Muscle of arm (tissue), 12 donors: ENCODE measurements around the gene ARID1B. TPM values are rescaled to one million over a fixed set of nuclear protein-coding genes. Genes with fewer than 3 reads are reported as not detected.
A peak's percentile ranks its signal among the peaks of the same experiment; 100 is the strongest.
"Not testable (repeated sequence)": the region's sequence is repeated elsewhere in the genome, so short reads cannot be mapped to it uniquely, and the experiment has no call there.

Source experiments
- DNase-seq: peaks from one replicate; pipeline ENCODE4 v3.0.0-alpha.2; 2013
- polyA plus RNA-seq, 12 donors: library from polyadenylated mRNA; unstranded; fragments of 120-200 nt; gene quantifications; one replicate each; pipeline ENCODE4 v1.2.1, GENCODE V29; 2013; ENCODE audit not compliant: insufficient read length in 12 of 12

The ARID1B gene
- polyA plus RNA-seq, 12 donors: 54.3 to 377 (median 68.6) TPM

DNA sequence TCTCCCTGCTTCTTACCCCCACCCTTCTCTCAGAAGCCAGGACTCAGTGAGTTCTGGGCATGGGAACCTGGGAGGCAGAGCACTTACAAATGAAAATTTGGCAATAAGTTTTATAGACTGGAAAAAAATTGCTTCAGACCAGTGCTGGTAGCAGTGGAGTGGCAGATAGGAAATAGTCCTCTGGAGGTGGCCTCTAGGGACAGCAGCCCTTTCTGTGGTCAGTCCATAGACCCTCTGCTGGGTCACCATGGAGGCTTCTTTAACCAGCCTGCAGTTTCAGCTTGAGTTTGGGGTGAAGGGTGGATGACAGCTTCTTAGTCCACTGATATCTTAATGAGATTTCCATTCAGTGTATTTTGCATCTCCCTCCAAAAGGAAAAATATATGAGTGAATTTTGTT is 179.1 kb downstream of the ARID1B start:
- DNase-seq: no peak

DNA sequence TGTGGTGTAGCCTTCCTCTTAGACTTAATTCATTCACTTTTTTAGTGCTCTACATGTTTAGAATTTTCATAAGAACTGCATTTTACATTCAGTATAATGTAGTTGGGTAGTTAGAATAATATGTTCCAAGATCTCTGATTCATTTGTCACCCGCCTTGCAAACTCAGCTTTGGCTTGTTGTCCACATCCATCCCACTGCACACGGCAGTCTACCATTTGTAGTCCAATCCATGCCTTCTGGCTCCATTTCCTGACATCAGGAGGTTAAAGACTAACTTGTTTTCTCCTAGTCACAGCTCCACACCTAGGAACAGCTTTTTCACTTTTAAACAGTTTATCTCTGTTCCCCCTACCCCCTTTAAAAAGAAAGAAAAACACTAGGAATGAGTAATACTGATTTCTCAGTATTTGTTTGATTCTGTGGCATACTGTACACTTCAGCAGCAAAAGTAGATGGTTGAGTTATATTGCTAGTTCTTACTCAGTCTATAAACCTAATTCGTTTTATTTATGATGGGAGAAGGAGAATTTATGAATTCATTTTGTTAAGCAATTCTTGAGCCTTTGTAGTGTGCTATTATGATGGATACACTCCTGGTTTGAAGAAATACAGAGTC is 180.9 kb downstream of the ARID1B start:
- DNase-seq: no peak

DNA sequence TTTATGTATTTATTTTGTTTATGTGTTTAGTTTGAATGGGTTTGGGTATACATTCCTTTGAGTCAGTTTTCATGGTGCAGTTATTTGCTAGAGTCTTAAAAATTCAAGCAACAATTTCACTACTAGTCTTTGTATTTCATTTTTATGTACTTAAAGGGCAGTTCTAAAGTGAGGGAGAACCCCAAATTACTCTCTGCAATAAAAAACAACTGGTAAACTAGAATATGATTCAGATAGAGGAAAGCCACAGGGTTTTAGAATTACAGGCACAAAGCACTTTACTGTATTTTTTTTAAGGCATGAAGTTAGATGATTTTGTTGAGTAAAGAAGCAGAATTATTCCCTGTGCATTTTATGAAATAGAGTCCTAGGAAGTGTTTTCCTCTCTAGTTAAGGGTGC is 183.3 kb downstream of the ARID1B start:
- no peak for DNase-seq

DNA sequence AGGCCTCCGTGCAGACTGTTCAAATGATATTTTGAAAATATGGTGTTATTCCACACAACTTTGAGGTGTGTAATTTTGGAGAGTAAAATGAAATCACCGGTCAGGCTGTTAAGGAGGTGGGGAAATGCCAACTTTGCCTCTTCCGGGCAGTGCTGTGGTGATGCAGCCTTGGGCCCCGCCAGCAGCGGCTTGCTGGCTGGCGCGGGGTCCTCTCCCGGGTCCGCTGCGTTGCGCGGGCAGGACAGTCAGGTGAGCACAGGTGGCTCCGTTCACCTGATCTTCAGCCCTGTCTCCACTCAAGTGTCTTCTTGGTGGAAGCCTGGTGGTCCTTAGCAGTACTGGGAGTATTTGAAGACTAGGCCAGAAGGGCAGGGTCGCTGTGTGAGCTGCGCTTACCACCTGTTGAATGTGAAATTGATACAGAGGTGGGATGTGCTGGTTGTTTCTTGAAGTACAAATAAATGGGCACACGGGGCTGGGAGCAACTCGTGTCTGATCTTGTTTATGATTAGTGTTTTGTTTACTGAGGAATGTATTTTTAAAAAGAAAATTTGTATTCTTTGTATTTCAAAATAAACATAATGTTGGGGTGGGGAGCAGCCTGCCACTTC is 184.2 kb downstream of the ARID1B start:
- no peak for DNase-seq

DNA sequence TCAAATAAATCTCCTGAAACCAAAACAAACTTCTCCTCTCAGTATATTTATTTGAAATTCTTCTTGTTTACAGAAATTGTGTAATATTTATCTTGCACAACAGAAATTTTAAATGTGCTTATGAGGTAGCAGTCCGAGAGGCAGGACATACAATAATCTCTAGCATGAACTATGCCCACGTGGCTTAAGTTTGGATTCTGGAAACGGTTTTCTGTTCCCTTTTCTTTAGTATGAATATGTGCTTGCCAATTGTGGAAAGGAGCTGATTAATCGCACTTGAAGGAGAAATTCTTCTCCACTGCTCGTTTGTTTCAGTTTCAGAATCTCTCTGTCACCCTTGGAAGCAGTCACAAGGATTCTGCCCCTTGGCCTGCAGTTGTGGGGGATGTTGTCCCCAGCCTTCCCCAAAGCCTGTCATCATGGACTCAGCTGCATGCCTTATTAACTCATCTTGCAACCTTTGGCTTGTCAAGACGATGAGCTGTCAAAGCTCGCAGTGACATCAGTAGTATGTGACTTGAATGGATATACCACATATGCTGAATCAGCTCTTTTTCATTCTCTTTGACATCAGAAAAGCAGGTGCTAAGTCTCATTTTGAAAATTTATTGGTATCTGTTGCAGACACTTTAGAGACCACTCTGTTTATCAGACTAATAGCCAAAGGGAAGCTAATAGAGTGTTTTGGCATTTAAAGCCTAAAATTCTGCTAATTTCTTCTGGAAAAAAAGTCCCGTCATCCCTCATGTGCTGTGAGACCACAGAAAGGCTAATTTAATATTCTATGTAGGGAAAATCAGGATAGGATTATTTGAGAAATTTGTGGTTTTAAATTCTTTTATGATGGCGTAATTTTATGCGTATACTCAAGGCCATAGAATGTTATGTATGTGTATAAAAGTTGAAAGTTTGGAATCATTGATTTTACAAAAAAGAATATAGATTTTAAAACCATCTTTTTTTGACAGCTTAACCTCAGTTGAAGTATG is 186.8 kb downstream of the ARID1B start:
- DNase-seq: no peak

DNA sequence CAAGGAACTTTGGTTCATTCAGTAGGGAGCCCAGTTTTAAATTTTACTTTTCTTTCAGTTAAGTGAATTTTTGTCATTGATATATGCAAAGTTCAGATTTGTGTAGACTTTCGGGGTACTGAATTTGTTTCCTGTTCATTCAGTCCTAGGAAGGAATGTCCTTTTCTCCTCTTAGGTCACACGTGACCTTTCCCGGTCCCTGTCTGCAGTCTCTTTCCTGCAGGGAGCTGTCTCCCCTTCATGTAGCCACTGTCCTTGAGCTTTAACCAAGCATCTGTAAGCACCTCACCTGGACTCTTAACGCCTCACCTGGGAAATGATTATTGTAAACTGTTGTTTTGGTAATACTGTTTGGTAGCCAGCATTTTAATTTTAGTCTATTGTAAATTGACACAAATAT is 190.7 kb downstream of the ARID1B start:
- DNase-seq: no peak

DNA sequence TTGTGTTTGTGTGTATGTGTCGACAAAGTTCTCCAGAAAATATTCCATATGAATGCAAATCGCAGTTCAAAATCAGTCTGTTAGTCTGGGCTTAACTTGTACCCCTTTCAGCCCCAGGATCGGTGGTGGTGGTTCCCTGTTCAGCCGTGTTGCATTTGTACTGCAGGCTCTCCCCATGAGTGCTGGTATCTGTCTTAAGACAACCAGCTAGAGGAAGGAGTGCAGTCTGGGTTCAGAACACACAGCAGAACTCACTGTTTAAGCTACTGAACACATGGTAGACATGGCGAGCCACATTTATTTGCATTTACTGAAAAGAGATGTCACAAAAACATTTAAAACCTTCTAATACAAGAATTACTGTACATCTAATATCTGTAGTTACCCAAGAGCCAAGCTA is 192.1 kb downstream of the ARID1B start:
- no peak for DNase-seq

DNA sequence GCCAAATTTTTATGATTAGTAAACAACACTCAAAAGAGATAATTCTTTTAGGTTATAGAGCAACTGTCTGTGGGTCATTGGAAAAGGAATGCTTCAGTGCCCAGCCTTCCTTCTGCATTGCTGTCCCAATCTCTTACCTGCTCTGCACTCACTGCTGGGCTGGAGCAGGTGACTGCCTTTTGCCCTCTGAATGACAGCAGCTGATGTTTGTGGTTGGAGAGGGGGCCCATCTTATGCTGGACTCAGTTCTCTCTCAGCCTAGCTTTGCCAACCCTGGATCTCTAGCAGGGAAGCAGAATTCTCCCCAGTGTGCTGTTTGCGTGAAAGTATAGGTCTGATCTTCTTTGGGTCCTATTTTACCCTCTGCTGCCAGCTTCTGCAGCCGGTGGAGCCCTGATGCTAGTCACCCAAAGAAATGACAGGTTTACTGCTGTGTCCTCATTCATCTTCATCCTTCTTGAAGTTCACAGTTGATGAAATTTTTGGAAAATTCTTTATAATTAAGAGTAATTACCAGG is 193.5 kb downstream of the ARID1B start:
- no peak for DNase-seq

DNA sequence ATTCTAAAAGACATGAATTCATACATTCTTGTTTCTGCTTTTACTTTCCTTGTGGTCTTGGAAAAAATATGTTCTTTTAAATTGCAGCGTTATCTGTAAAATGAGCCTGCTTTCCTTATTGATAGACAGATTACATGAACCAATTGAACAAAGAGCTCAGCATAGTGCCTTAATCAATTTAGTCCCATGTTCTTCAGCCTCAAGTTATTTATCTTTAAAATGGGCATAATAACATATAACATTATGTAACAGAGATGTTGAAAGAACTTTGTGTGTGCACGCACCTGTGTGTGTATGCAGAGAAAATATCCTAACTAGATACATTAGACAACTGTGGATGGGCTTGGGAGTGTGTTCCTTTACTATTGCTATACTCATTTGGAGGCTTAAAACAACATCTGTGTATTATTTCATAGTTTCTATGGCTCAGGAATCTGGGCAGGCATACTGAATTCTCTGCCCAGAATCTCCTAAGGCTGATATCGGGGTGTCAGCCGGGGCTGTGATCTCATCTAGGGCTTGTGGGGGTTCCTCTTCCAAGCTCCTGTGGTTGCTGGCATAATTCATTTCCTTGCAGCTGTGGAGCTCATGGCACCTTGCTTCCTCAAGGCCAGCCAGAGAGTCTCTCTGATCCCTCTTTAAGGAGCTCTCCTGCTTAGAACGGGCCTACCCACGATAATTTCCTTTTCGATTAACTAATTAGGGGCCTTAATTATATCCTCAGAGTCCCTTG is 194.1 kb downstream of the ARID1B start:
- no peak for DNase-seq

DNA sequence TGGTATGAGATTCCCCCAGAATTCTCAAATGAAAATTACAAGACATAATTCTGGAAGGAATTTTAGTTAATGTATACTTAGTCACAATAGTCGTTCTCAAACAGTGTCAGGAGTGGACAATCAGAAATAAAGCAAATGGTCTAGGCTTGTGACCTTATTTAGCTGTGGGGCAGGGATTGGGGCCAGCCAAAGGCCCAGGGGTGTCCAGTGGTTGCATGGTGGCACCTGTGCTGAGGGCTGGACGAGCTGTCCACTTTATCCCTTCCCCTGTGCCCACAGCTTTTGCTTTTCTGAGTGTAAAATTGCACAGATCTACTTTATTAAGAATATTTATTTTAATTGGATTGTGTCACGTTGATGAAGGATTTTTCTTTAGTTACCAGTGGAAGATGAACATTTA is 195.0 kb downstream of the ARID1B start:
- DNase-seq: no peak

DNA sequence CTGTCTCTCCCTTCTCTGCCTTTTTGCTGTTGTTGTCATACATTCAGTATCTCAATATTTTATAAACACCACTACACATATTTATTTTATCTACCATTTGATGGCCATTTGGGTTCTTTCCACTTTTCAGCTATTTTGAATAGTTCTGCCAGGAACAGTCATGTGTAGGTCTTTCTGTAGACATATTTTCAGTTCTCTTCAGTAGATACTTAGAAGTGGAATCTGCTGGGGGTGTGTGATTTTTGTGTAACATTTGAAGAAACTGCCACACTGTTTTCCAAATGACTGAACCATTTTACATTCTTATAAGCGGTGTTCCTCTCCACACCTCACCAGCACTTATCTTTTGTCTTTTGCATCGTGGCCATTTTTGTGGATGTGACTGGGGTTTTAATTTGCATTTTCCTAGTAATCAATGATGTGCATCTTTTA is 197.7 kb downstream of the ARID1B start:
- DNase-seq: no peak

DNA sequence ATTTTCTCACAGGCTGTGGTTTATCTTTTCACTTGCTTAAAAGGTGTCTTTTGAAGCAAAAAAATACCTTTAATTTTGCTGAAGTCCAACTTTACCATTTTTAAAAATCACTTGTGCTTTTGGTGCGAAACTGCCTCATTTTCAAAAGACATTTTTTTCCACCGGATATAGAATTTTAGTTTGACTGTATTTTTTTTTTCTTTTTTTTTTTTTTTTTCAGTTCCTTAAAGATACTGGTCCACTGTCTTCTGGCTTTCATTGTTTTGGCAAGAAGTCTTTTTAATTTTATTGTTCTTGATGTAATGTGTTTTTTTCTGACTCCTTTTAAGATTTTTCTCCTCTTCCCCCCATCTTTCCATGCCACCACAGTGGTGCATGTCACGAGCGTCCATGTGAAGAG is 198.2 kb downstream of the ARID1B start:
- no peak for DNase-seq

DNA sequence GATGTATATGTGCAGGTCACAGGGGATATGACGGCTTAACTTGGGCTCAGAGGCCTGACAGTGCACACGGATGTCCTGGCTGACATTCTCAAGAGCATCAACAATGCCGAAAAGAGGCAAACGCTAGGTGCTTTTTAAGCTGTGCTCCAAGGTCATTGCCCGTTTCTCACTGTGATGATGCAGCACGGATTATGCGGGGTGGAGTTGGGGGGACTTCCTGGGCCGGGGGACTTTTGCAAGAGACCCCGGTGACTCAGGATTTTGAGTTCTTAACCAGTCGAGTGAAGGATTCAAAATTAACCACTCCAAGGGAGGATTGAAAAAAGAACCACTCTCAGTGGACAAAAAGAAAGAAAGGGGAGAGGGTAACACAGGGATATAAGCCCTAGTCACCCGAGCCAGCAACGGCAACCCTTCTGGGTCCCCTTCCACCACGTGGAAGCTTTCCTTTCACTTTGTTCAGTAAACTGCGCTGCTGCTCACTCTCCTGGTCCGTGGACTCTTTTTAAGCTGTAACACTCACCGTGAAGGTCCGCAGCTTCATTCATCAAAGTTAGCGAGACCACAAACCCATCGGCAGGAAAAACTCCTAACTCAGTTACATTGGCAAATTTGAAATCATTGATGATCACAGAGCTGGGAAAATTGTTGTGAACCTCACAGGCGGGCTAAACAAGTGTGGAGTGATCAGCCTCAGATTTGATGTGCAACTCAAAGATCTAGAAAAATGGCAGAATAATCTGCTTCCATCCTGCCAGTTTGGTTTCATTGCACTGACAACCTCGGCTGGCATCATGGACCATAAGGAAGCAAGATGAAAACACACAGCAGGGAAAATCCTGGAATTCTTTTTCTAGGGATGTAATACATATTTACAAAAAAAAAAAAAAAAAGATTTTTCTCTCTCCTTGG is 199.3 kb downstream of the ARID1B start:
- DNase-seq: peak; percentile 52

DNA sequence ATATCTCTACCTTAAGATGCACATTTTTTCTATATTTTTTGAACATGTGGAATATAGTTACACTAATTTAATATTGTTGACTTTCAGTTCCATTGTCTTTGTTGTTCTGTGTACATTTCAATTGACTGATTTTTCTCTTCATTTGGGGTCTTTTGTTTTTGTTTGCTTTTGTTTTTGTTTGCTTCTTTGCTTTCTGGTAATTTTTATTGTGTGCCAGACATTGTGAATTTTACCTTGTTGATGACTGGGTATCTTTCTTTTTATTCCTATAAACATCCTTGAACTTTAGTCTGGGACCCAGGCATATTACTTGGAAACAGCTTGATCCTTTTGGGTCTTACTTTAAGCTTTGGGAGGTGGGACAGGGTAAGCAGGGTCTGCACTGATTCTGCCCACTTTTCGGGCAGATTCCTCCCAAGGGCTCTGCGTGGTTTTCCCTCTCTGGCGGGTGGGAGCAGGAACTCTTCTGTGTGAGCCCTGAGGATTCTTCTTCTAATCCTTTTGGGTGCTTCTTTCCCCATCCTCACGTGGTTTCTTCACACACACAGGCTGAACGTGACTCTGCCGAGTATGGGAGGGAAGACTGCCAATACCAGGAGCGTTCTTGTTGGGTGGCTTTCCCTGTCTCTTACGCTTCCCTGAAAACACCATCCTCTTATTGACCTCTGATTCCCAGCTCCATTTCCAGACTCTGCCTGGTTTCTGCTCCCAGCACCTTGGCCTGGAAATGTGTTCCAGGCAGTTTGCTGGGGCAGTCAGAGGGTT is 200.5 kb downstream of the ARID1B start:
- no peak for DNase-seq

DNA sequence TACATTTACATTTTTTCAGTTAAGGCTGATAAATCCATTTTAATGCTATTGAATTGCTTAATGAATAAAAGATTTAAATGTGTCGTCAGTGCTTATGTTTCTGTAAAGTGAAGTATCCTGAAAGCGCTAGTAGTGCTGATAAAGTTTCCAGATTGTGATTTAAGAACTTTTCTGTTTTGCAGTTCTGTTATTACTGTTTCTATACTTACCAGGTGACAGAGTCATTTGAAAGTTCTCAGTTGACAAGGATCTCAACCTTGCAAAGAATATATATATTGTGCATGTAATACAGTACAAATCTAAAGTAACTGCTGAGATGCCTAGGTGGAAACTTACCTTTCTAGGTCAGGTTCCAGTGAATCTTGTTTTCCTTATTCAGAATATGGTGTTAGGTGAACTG is 201.8 kb downstream of the ARID1B start:
- no peak for DNase-seq

DNA sequence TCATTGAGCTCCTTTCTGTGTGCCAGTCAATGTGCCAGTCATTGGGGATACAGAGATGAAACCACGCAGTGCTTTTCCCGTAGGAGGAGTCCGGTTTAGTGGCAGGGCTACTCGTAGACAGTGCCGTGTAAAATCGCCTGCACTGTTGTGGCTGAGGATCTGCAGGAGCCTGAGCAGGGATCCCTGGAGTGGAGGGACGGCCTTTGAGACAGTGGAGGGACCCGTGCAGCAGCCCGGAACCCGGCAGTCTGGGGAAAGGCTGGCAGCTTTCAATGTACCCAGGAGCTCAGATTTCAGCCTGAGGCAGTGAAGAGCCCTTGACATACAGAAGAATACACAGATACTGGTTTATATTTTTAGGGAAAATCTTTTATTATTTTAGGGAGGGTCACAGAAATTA is 203.3 kb downstream of the ARID1B start:
- DNase-seq: no peak

DNA sequence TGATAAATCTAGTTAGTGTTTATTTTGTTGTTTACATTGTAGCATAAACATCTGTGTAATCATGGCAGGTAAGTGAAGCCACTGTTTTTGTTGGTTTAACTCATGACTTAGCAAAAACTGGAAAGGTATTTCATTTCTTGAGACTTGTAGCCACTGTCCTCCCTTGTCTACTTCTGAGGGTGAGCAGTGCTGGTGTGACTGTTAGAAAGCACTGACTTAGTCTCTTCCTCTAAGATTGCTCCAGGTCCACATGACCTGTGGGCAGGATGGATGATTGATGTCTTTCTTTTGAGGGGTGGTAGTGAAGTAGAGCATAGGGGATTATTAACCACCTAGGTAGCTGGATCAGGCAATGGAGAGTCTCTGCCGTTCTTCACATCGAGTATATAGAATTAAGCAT is 203.8 kb downstream of the ARID1B start:
- DNase-seq: no peak

DNA sequence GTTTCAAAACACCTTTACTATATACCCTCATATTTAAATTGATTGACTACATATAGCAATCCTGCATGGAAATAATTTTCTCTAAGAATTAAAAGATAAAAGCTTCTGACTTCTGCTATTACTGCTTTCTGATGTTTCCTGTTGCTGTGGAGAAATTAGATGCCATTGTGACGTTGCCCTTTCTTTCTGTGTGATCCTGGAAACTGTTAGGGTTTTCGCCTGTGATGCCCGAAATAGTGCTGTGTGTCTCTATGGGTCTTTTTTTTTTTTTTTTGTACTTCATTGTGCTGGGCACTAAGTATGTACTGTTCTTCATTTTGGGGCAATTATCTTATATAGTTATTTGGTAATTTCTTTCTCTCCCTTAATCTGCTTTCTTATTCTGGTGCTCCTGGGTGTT is 205.0 kb downstream of the ARID1B start:
- no peak for DNase-seq

DNA sequence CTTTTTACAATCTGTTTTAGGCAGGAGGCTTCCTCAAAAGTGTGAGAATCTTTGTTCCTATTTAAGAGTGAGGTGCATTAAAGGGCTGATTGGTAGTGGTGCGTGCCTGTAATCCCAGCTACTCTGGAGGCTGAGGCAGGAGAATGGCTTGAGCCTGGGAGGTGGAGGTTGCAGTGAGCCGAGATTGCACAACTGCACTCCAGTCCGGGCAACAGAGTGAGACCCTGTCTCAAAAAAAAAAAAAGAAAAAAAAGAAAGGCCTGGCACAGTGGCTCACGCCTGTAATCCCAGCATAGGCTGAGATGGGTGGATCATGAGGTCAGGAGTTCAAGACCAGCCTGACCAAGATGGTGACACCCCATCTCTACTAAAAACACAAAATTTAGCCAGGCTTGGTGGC is 205.7 kb downstream of the ARID1B start:
- DNase-seq: not testable (repeated sequence)

DNA sequence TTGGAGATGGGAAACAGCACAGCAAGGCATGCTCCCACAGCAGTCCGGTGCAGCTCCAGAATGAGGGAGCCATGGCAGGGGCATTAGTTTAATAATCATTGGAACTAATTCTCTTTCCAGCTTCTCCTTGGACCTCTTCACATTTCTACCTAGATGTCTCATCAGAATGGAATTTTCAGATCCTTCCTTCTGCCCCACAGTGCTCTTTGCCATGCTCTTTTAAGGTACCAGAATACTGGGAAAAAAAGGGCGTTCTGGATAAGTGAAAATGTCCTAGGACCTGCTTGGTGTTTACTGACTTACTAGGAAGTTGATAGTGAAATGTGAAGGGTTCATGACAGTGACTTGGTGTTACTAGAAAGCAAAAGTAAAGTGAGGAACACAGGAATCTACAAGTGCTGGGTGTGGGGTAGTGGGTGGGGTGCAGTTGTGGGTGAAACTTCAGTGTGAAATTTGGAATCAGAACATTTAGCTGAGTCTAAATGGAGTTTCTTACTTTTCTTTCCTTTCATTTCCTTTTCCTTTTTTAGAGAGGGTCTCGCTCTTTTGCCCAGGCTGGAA is 207.1 kb downstream of the ARID1B start:
- no peak for DNase-seq
